K562 (cell line): ENCODE data around the gene PAQR4. TPM values are rescaled to one million over a fixed set of nuclear protein-coding genes. Genes with fewer than 3 reads are reported as not detected.
A peak's percentile ranks its signal among the peaks of the same experiment; 100 is the strongest.

Source experiments
- ARHGAP35 ChIP-seq: fragments of 450-650 bp; IDR thresholded peaks from 2 replicates; pipeline ENCODE4 v1.6.1; 2018; ENCODE audit not compliant: partially characterized antibody
- ARNT ChIP-seq, 2 experiments: fragments of 450-650 bp; IDR thresholded peaks; 2 replicates each; pipeline ENCODE4 v1.6.1; 2016; ENCODE audit warnings: mild to moderate bottlenecking in 1 of 2
- CHCHD3 ChIP-seq: fragments of 250-450 bp; sonication (Bioruptor Pico); IDR thresholded peaks from 2 replicates; pipeline ENCODE4 v2.1.2; 2022; ENCODE audit warnings: mild to moderate bottlenecking
- EGR1 ChIP-seq: fragments of 450-650 bp; conservative IDR thresholded peaks from 2 replicates; pipeline ENCODE4 v1.6.1; 2017; ENCODE audit warnings: mild to moderate bottlenecking
- HDGF ChIP-seq: fragments of 450-650 bp; IDR thresholded peaks from 2 replicates; pipeline ENCODE4 v1.6.1; 2016
- HLTF ChIP-seq: fragments of 450-650 bp; IDR thresholded peaks from 2 replicates; pipeline ENCODE4 v1.6.1; 2016
- SIRT6 ChIP-seq: IDR thresholded peaks from one replicate; pipeline ENCODE4 v1.6.1; 2012; ENCODE audit warnings: low read depth, mild to moderate bottlenecking, control low read depth, inconsistent platforms, low read length, moderate library complexity
- SMAD1 ChIP-seq: fragments of 150-350 bp; IDR thresholded peaks from 2 replicates; pipeline ENCODE4 v1.6.1; 2014; ENCODE audit warnings: low read length, low read depth; ENCODE audit not compliant: partially characterized antibody
- polyA plus RNA-seq, 8 experiments: library from polyadenylated mRNA; depleted of rRNA in 4 of 8; stranded (reverse) in 5 of 8; unstranded in 3 of 8; fragments of >200 nt; fragmentation: Nextera tagmentation in 2 of 8; fragmentation: Illumina TruSeq in 1 of 8; extraction: Ambion mirVana in 2 of 8; extraction: Trizol in 1 of 8; gene quantifications; 2 replicates each; pipeline versions ENCODE4 v1.2.1 to v1.2.3, GENCODE V29; 2011 to 2014; ENCODE audit warnings: inconsistent platforms in 1 of 8, missing spikeins in 1 of 8
- total RNA-seq, 7 experiments: library from RNA; depleted of rRNA in 6 of 7; stranded (reverse); fragments of >200 nt in 6 of 7; fragmentation: Illumina TruSeq in 2 of 7; extraction: Trizol in 2 of 7; gene quantifications; 2 replicates each; pipeline versions ENCODE4 v1.2.1 to v1.2.3, GENCODE V29; 2011 to 2021; ENCODE audit warnings: low replicate concordance in 1 of 7
- TF ChIP-seq, protein P1 (sequence below): sonication (generic); formaldehyde crosslinking; IDR thresholded peaks from 2 replicates; pipeline ENCODE4 v1.8.0; 2023; ENCODE audit warnings: missing genetic modification reagents, mild to moderate bottlenecking, borderline replicate concordance

The PAQR4 gene
- total and polyA plus RNA-seq, 9 of the 15 experiments (the other 6 are each of a cell fraction or from before 2014, with no cell fraction given) = 0.62 to 40.4 (median 19.5) TPM

DNA sequence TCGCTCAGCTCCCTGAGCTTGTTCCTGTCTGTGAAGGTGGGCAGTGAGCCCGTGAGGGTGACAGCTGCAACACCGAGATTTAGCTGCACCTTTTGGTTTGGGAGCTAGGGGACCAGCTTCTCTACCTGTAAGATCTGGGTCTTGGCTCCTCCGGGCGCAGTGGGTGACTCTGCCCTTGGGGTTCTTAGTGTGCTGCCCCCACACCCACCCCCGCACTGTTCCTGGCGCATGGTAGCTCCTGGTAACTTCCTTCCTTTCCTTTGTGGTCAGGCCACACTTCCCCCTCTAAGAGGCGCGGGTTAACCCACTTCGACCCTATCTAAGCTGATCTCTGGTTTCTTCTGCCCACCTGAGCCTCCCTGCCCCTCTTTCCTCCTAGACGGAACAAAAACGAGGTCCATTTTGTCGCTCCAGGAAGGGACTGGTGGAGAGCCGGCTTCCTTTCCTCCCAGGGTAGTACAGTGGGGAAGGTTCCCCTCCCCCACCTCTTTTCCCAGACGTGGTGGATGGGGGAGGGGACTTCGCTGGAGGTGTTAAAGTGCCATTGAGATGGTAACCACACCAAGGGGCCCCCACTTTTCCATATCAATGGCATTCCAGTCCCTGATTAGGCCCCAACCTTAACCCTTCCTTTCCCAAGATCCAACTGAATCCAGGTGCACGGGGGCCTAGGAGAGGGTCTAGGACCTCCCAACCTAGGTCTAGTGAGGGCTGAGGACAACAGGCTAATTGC is 39.0 kb downstream of the PAQR4 start (continued):
- TF ChIP-seq, protein P1, sequence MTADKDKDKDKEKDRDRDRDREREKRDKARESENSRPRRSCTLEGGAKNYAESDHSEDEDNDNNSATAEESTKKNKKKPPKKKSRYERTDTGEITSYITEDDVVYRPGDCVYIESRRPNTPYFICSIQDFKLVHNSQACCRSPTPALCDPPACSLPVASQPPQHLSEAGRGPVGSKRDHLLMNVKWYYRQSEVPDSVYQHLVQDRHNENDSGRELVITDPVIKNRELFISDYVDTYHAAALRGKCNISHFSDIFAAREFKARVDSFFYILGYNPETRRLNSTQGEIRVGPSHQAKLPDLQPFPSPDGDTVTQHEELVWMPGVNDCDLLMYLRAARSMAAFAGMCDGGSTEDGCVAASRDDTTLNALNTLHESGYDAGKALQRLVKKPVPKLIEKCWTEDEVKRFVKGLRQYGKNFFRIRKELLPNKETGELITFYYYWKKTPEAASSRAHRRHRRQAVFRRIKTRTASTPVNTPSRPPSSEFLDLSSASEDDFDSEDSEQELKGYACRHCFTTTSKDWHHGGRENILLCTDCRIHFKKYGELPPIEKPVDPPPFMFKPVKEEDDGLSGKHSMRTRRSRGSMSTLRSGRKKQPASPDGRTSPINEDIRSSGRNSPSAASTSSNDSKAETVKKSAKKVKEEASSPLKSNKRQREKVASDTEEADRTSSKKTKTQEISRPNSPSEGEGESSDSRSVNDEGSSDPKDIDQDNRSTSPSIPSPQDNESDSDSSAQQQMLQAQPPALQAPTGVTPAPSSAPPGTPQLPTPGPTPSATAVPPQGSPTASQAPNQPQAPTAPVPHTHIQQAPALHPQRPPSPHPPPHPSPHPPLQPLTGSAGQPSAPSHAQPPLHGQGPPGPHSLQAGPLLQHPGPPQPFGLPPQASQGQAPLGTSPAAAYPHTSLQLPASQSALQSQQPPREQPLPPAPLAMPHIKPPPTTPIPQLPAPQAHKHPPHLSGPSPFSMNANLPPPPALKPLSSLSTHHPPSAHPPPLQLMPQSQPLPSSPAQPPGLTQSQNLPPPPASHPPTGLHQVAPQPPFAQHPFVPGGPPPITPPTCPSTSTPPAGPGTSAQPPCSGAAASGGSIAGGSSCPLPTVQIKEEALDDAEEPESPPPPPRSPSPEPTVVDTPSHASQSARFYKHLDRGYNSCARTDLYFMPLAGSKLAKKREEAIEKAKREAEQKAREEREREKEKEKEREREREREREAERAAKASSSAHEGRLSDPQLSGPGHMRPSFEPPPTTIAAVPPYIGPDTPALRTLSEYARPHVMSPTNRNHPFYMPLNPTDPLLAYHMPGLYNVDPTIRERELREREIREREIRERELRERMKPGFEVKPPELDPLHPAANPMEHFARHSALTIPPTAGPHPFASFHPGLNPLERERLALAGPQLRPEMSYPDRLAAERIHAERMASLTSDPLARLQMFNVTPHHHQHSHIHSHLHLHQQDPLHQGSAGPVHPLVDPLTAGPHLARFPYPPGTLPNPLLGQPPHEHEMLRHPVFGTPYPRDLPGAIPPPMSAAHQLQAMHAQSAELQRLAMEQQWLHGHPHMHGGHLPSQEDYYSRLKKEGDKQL = no peak
- TF ChIP-seq HLTF (no peak; the same call in 1 of the 2 replicates), HDGF (peak; percentile 19; the same call in 1 of the 2 replicates), ARHGAP35 (peak; percentile 13), ARNT (IDR thresholded peaks at IDR 0.05) (peak; percentile 38 to 43; a peak in 1 of 4 replicates), SMAD1 (no peak), SIRT6 (no peak), CHCHD3 (CRISPR knock-in tag) (no peak), EGR1 (peak; percentile 95)
